Measurements from ENCODE around the gene MARK3. TPM values are rescaled to one million over a fixed set of nuclear protein-coding genes. Genes with fewer than 3 reads are reported as not detected.
A peak's percentile ranks its signal among the peaks of the same experiment; 100 is the strongest.

The MARK3 gene
- total RNA-seq, 4 donors from 2014 or later: 109 to 143 (median 125) TPM

GRCh38 chr14:103536693-103537092 is 151.5 kb downstream of the MARK3 start:
- Histone ChIP-seq H3K36me3 (peaks cover 0 to 51% (median 0%) of the 10 kb centered on the region in 3 donors), H3K27ac (peak overlapping the region in 2 of 4 donors; percentile 25 to 94), H3K4me1 (peaks cover 3 to 69% (median 35%) of the 10 kb centered on the region in 4 donors), H3K9me3 (no peaks in the 10 kb centered on the region), H3K4me3 (no peak overlapping the region), H3K27me3 (no peaks in the 10 kb centered on the region)
- TF ChIP-seq EP300 (IDR thresholded peaks at IDR 0.05): no peak
- TF ChIP-seq, protein P1, sequence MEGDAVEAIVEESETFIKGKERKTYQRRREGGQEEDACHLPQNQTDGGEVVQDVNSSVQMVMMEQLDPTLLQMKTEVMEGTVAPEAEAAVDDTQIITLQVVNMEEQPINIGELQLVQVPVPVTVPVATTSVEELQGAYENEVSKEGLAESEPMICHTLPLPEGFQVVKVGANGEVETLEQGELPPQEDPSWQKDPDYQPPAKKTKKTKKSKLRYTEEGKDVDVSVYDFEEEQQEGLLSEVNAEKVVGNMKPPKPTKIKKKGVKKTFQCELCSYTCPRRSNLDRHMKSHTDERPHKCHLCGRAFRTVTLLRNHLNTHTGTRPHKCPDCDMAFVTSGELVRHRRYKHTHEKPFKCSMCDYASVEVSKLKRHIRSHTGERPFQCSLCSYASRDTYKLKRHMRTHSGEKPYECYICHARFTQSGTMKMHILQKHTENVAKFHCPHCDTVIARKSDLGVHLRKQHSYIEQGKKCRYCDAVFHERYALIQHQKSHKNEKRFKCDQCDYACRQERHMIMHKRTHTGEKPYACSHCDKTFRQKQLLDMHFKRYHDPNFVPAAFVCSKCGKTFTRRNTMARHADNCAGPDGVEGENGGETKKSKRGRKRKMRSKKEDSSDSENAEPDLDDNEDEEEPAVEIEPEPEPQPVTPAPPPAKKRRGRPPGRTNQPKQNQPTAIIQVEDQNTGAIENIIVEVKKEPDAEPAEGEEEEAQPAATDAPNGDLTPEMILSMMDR (IDR thresholded peaks at IDR 0.05): no peak
- no peak for TF ChIP-seq POLR2A (IDR thresholded peaks at IDR 0.05)
- no peak for DNase-seq (ENCODE audit: low spot score in 2 of 2)
- 72 to 76% methylated on average over 9 of the region's 9 CpGs for WGBS, 2 donors

DNA sequence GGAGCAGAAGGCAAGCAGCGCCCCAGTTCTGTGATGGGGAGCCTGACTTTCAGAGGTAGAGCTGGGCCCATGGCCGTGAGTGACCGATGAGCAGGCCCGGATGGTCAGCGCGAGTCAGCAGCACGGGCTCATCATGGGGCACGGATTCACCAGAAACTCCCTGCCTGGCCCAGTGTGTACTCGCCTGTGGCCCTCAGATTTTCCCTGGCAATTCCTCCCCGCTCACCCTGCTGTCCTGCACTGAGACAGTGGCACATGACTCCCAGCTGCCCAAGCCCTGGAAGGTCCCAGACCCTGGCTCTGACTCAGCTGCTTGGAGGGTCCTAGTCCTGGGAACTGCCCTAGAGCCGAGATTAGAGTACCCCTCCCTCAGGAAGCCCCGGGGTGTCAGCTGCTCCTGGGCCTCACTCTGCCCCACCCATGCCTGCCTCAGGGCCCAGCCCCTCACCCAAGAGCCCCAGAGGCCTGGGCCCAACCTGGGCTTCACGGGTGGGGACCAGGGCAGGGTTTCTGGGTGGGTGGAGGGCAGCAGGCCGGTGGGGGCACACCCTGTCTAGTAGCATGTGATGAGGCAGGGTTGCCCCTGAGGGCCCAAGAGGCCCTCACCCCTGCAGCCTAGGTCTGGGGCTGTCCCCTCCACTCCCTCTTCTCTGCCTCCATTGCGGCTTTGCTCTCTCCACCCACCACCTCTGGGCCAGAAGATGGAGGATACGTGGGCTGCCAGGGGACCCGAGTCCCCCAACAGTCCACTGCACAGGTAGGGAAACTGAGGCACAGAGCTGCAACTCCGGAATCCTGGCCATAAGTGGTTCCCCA is 152.2 kb downstream of the MARK3 start:
- H3K4me3 ChIP-seq: no peak overlapping the region
- no peaks in the 10 kb centered on the region for H3K27me3 ChIP-seq
- peaks cover 9 to 71% (median 42%) of the 10 kb centered on the region in 4 donors for H3K4me1 ChIP-seq
- no peak for DNase-seq (ENCODE audit: low spot score in 2 of 2)
- 72 to 81% methylated on average over 8 to 17 of the region's 18 CpGs for WGBS, 2 donors
- peak overlapping the region in 3 of 4 donors; percentile 12 to 94 (median 70) for H3K27ac ChIP-seq
- H3K36me3 ChIP-seq: peaks cover 0 to 44% (median 0%) of the 10 kb centered on the region in 3 donors
- no peak for TF ChIP-seq POLR2A (IDR thresholded peaks at IDR 0.05)
- TF ChIP-seq EP300 (IDR thresholded peaks at IDR 0.05): no peak
- TF ChIP-seq, protein P1 (IDR thresholded peaks at IDR 0.05): no peak
- no peaks in the 10 kb centered on the region for H3K9me3 ChIP-seq

GRCh38 chr14:103538291-103539055 is 153.3 kb downstream of the MARK3 start:
- Histone ChIP-seq H3K4me3 (no peak overlapping the region), H3K4me1 (peaks cover 15 to 79% (median 52%) of the 10 kb centered on the region in 4 donors)
- WGBS, 2 donors: 42 to 52% methylated on average over 17 to 18 of the region's 30 CpGs

DNA sequence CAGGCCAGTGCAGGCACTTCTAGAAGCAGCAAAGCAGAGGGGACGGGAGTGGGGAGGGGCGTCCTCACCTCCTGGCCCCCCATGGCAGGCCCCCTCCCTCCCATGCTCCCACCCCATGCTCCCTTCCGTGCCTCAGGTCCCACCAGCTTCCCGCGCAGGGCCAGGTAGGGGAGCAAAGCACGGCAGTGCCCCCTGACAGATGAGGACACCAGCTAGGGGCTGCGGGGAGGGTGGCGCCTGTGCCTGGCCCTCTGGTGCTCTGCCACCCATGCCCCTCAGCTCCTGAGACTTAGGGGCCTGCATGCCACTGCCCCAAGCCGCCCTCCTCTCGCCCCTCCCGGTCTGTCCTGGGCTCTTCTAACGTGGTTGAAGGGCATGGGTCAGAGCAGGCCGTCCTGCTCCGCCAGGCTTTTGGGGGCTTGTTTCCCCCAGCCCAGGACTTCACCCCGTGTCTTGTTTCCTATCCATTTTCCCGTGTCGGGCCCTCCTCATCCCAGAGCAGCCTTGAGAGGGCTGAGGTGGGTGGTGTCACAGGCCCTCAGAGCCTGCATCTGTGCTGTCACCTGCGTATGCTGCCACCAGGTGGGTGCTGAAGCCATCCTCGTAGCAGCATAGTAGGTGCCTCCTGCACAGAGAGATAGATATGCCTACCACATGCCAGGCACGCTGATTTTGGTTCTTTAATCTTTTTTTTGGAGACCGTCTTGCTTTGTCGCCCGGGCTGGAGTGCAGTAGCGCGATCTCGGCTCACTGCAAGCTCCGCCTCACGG is 154.0 kb downstream of the MARK3 start:
- 72 to 77% methylated on average over 20 to 23 of the region's 28 CpGs for WGBS, 2 donors
- H3K27me3 ChIP-seq: no peaks in the 10 kb centered on the region

More at GRCh38 chr14:103538291-103539055, 153.3 kb downstream of the MARK3 start:
- Histone ChIP-seq H3K36me3 (peaks cover 0 to 33% (median 0%) of the 10 kb centered on the region in 3 donors), H3K27ac (peak overlapping the region; percentile 27 to 94 (median 56)), H3K27me3 (no peaks in the 10 kb centered on the region), H3K9me3 (no peaks in the 10 kb centered on the region)
- TF ChIP-seq POLR2A (IDR thresholded peaks at IDR 0.05): no peak
- TF ChIP-seq, protein P1 (IDR thresholded peaks at IDR 0.05): no peak
- TF ChIP-seq EP300 (IDR thresholded peaks at IDR 0.05): no peak
- no peak for DNase-seq (ENCODE audit: low spot score in 2 of 2)

More for the DNA sequence above, 154.0 kb downstream of the MARK3 start:
- H3K4me1 ChIP-seq: peaks cover 21 to 86% (median 60%) of the 10 kb centered on the region in 4 donors
- H3K9me3 ChIP-seq: no peaks in the 10 kb centered on the region
- no peak overlapping the region for H3K4me3 ChIP-seq
- H3K27ac ChIP-seq: peak overlapping the region; percentile 27 to 94 (median 56)
- peaks cover 0 to 25% (median 0%) of the 10 kb centered on the region in 3 donors for H3K36me3 ChIP-seq
- TF ChIP-seq, protein P1 (IDR thresholded peaks at IDR 0.05): no peak
- no peak for TF ChIP-seq POLR2A (IDR thresholded peaks at IDR 0.05)
- TF ChIP-seq EP300 (IDR thresholded peaks at IDR 0.05): no peak
- no peak for DNase-seq (ENCODE audit: low spot score in 2 of 2)
